ENCODE data around the gene TPST2.

Gene TPST2

DNA sequence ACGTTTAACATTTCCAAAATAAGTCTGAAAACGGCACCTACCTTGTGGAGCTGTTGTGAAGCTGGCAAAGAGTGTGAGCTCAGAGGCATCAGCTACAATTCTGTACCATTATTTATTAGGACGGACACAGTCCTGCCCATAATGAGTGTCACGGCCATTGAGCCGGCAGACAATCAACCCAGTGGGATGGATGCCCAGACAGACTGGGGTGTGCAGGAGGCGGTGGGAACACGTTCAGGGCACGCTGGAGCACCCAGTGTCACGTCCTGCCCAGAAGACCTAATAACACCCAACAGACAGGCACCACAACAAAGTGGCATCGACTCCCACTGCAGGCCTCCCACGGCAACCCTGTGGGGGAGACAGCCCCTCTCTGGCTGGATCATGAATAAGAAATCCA, 34.5 kb downstream of the TPST2 start:
- Histone ChIP-seq H3K4me1 (no peaks in the 10 kb centered on the region), H3K27ac (no peak overlapping the region), H3K4me2 (ENCODE audit: low read length) (no peak overlapping the region), H3K27me3 (ENCODE audit: control insufficient read depth, insufficient read depth, low read length) (no peaks in the 10 kb centered on the region), H3K9ac (no peak overlapping the region), H3K4me3 (ENCODE audit: low read depth, low read length) (no peak overlapping the region), H3K79me2 (no peaks in the 10 kb centered on the region), H3K36me3 (ENCODE audit: control insufficient read depth, insufficient read depth, low read length) (no peaks in the 10 kb centered on the region), H2AFZ (no peak overlapping the region), H3K9me3 (ENCODE audit: control insufficient read depth, low read length) (no peaks in the 10 kb centered on the region)
- TF ChIP-seq, protein P1, sequence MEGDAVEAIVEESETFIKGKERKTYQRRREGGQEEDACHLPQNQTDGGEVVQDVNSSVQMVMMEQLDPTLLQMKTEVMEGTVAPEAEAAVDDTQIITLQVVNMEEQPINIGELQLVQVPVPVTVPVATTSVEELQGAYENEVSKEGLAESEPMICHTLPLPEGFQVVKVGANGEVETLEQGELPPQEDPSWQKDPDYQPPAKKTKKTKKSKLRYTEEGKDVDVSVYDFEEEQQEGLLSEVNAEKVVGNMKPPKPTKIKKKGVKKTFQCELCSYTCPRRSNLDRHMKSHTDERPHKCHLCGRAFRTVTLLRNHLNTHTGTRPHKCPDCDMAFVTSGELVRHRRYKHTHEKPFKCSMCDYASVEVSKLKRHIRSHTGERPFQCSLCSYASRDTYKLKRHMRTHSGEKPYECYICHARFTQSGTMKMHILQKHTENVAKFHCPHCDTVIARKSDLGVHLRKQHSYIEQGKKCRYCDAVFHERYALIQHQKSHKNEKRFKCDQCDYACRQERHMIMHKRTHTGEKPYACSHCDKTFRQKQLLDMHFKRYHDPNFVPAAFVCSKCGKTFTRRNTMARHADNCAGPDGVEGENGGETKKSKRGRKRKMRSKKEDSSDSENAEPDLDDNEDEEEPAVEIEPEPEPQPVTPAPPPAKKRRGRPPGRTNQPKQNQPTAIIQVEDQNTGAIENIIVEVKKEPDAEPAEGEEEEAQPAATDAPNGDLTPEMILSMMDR (IDR thresholded peaks at IDR 0.05) = no peak

DNA sequence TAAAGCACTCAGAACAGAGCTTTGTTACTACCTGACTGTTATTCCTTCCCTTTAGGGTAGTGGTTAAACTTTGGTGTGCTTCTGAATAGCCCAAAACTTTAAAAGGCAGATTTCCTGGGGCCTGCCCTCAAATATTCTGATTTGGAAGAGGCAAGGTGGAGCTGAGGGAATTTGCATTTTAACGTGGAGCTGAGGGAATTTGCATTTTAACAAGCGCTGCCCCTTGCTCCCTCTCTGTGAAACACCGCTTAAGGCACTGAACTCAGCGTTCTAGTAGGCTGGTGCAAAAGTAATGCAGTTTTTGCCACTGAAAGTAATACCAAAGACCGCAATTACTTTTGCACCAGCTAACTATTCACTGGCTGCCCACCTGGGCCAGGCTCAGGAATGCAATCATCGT, 35.0 kb downstream of the TPST2 start:
- H2AFZ ChIP-seq = no peak overlapping the region
- H3K36me3 ChIP-seq (ENCODE audit: control insufficient read depth, insufficient read depth, low read length) = no peaks in the 10 kb centered on the region
- H3K27ac ChIP-seq = no peak overlapping the region
- H3K27me3 ChIP-seq (ENCODE audit: control insufficient read depth, insufficient read depth, low read length) = no peaks in the 10 kb centered on the region
- no peak overlapping the region for H3K9ac ChIP-seq
- H3K4me3 ChIP-seq (ENCODE audit: low read depth, low read length) = no peak overlapping the region
- TF ChIP-seq, protein P1 (IDR thresholded peaks at IDR 0.05) = no peak
- no peaks in the 10 kb centered on the region for H3K9me3 ChIP-seq (ENCODE audit: control insufficient read depth, low read length)
- no peaks in the 10 kb centered on the region for H3K79me2 ChIP-seq
- H3K4me1 ChIP-seq = no peaks in the 10 kb centered on the region
- no peak overlapping the region for H3K4me2 ChIP-seq (ENCODE audit: low read length)

DNA sequence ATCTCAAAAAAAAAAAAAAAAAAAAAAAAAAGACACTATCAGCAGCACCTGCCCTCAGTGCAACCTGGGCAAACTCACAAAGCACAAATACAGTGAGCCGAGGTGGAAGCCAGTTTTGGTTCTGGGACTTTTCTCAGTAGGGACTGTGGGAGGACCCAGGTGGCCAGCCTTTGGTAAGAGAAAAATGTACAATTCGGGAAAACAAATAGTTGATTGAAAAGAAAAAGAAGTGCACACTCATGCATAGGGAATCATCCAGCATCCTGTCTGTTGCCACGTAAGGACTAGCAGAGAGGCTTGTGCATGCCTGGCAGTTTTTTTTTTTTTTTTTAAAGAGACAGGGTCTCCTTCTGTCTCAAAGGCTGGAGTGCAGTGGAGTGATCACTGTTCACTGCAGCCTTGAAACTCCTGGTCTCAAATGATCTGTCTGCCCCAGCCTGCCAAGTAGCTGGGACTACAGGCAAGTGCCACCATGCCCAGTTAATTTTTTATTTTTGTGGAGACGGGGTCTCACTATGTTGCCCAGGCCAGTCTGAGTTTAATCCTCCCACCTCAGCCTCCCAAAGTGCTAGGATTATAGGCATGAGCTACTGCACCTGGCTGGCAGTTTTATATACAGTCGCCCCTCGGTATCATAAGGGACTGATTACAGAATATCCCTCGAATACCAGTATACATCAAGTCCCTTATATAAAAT, 36.7 kb downstream of the TPST2 start:
- Histone ChIP-seq H3K4me1 (no peaks in the 10 kb centered on the region), H3K36me3 (ENCODE audit: control insufficient read depth, insufficient read depth, low read length) (no peaks in the 10 kb centered on the region), H3K9me3 (ENCODE audit: control insufficient read depth, low read length) (no peaks in the 10 kb centered on the region), H3K27ac (no peak overlapping the region), H3K9ac (no peak overlapping the region), H3K27me3 (ENCODE audit: control insufficient read depth, insufficient read depth, low read length) (no peaks in the 10 kb centered on the region), H3K79me2 (no peaks in the 10 kb centered on the region), H3K4me2 (ENCODE audit: low read length) (no peak overlapping the region), H2AFZ (no peak overlapping the region), H3K4me3 (ENCODE audit: low read depth, low read length) (no peak overlapping the region)
- TF ChIP-seq, protein P1 (IDR thresholded peaks at IDR 0.05) = no peak

DNA sequence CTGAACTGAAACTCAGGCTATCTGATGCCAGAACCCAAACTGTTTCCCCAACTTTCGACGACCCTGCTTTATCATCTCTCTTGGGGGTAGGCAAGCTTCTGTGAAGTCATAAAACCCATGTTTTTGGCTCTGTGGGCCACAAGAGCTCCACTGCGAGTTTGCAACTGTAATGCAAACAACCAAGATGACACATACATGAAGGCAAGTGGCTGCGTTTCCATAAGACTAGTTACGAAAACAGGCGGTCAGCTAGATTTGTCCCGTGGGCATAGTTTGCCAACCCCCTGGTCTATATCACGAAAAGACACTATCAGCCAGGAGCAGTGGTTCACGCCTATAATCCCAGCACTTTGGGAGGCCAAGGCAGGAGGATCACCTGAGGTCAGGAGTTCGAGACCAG, 37.5 kb downstream of the TPST2 start:
- no peaks in the 10 kb centered on the region for H3K36me3 ChIP-seq (ENCODE audit: control insufficient read depth, insufficient read depth, low read length)
- TF ChIP-seq, protein P1 (IDR thresholded peaks at IDR 0.05) = no peak

DNA sequence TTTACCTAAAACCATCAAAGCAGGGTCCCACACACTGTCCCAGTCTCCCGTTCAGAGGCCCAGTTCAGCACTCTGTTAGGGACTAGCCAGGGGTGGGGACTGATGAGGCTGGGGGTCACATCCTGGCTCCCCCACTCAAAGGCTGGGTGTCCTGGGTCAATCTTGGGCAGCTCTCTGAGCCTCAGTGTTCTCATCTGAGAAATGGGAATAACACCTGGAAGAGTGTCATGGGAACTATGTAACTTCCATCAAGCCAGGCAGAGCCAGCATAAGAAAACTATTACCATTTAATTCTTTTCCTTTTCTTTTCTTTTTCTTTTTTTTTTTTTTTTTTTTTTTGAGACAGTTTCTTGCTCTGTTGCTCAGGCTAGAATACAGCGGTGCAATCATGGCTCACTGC, 38.4 kb downstream of the TPST2 start:
- no peak overlapping the region for H3K27ac ChIP-seq
- no peaks in the 10 kb centered on the region for H3K36me3 ChIP-seq (ENCODE audit: control insufficient read depth, insufficient read depth, low read length)
- no peaks in the 10 kb centered on the region for H3K4me1 ChIP-seq
- no peaks in the 10 kb centered on the region for H3K27me3 ChIP-seq (ENCODE audit: control insufficient read depth, insufficient read depth, low read length)
- TF ChIP-seq, protein P1 (IDR thresholded peaks at IDR 0.05) = no peak
- no peaks in the 10 kb centered on the region for H3K9me3 ChIP-seq (ENCODE audit: control insufficient read depth, low read length)
- no peak overlapping the region for H2AFZ ChIP-seq
- H3K4me3 ChIP-seq (ENCODE audit: low read depth, low read length) = no peak overlapping the region
- H3K9ac ChIP-seq = no peak overlapping the region
- no peaks in the 10 kb centered on the region for H3K79me2 ChIP-seq
- H3K4me2 ChIP-seq (ENCODE audit: low read length) = no peak overlapping the region

More for the DNA sequence above, 37.5 kb downstream of the TPST2 start:
- H3K27ac ChIP-seq = no peak overlapping the region
- no peaks in the 10 kb centered on the region for H3K4me1 ChIP-seq
- H3K4me3 ChIP-seq (ENCODE audit: low read depth, low read length) = no peak overlapping the region
- H2AFZ ChIP-seq = no peak overlapping the region
- no peaks in the 10 kb centered on the region for H3K79me2 ChIP-seq
- no peaks in the 10 kb centered on the region for H3K27me3 ChIP-seq (ENCODE audit: control insufficient read depth, insufficient read depth, low read length)
- H3K9ac ChIP-seq = no peak overlapping the region
- no peaks in the 10 kb centered on the region for H3K9me3 ChIP-seq (ENCODE audit: control insufficient read depth, low read length)
- H3K4me2 ChIP-seq (ENCODE audit: low read length) = no peak overlapping the region

Data from parathyroid adenoma (tissue), 2 donors.